Esophagus muscularis mucosa (tissue), 4 donors: Measurements from ENCODE around the gene KLK11.

Experiments used
- CTCF ChIP-seq, 3 experiments: fragments of 200-600 bp in 2 of 3; fragments of 450-650 bp in 1 of 3; sonication (generic) in 2 of 3; IDR thresholded peaks; one replicate each; pipeline ENCODE4 v1.5.1; 2017 to 2019; ENCODE audit warnings: antibody characterized with exemption in 3 of 3, mild to moderate bottlenecking in 2 of 3, moderate library complexity in 1 of 3
- EP300 ChIP-seq: sonication (generic); formaldehyde crosslinking; IDR thresholded peaks from one replicate; pipeline ENCODE4 v1.6.1; 2017; ENCODE audit warnings: antibody characterized with exemption
- POLR2A ChIP-seq: fragments of 450-650 bp; IDR thresholded peaks from one replicate; pipeline ENCODE4 v1.6.1; 2017; ENCODE audit warnings: antibody characterized with exemption, moderate library complexity, mild to moderate bottlenecking, low read depth
- POLR2AphosphoS5 ChIP-seq, 2 donors: sonication (generic); formaldehyde crosslinking; IDR thresholded peaks; one replicate each; pipeline ENCODE4 v1.6.1; 2017; ENCODE audit warnings: antibody characterized with exemption in 2 of 2

GRCh38 chr19:50992666-50993035 lies 33.8 kb downstream of the KLK11 start:
- TF ChIP-seq POLR2A = no peak
- no peak for TF ChIP-seq CTCF (IDR thresholded peaks at IDR 0.05)
- TF ChIP-seq EP300 = no peak
- TF ChIP-seq POLR2AphosphoS5 (IDR thresholded peaks at IDR 0.05) = no peak
